Ectodermal cell (in vitro differentiated cells): ENCODE data around the gene COPG1.
A peak's percentile ranks its signal among the peaks of the same experiment; 100 is the strongest.

Experiments used
- H3K27ac ChIP-seq: 2 replicates; pipeline ENCODE4 v1.7.0; 2013; ENCODE audit warnings: mild to moderate bottlenecking, low read depth, low read length; ENCODE audit not compliant: insufficient read depth, poor library complexity, severe bottlenecking
- H3K27me3 ChIP-seq: 2 replicates; pipeline ENCODE4 v1.7.0; 2013; ENCODE audit warnings: mild to moderate bottlenecking, low read length; ENCODE audit not compliant: insufficient read depth, control insufficient read depth, poor library complexity, severe bottlenecking
- H3K36me3 ChIP-seq: one replicate; pipeline ENCODE4 v1.7.0; 2013; ENCODE audit warnings: low read length; ENCODE audit not compliant: control insufficient read depth, insufficient read depth
- H3K4me1 ChIP-seq: one replicate; pipeline ENCODE4 v1.7.0; 2013; ENCODE audit warnings: low read length; ENCODE audit not compliant: control insufficient read depth, insufficient read depth
- H3K4me3 ChIP-seq: 2 replicates; pipeline ENCODE4 v1.7.0; 2013; ENCODE audit warnings: low read depth, low read length, control low read depth; ENCODE audit not compliant: insufficient read depth
- H3K9me3 ChIP-seq: 2 replicates; pipeline ENCODE4 v1.7.0; 2013; ENCODE audit warnings: mild to moderate bottlenecking, low read length, moderate library complexity; ENCODE audit not compliant: control insufficient read depth
- WGBS, 2 experiments: methylation state at CpG; one replicate each; pipeline ENCODE4 v1.1.7; 2013; ENCODE audit warnings: missing lambda C conversion rate in 2 of 2; 5-methylcytosine and 5-hydroxymethylcytosine counted together

COPG1 gene

DNA sequence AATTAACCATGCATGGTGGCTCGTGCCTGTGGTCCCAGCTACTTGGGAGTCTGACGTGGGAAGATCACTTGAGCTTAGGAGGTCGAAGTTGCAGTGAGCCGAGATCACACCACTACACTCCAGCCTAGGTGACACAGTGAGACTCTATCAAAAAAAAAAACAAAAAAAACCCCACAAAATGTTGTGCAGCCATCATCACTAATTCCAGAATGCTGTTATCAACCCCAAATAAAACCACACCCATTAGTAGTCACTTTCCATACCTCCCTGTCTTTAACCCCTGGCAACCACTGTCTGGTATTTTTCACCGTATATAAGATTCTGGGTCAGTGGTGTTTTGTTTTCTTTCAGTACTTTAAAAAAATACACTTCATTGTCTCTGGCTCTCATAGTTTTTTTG, 45.9 kb downstream of the COPG1 start:
- H3K36me3 ChIP-seq: peaks cover 33% of the 10 kb centered on the region
- no peak overlapping the region for H3K27ac ChIP-seq
- 94 to 96% methylated on average over 5 of the region's 5 CpGs for WGBS, 2 experiments
- H3K4me3 ChIP-seq: no peak overlapping the region
- H3K9me3 ChIP-seq: no peaks in the 10 kb centered on the region
- no peaks in the 10 kb centered on the region for H3K27me3 ChIP-seq
- no peaks in the 10 kb centered on the region for H3K4me1 ChIP-seq

DNA sequence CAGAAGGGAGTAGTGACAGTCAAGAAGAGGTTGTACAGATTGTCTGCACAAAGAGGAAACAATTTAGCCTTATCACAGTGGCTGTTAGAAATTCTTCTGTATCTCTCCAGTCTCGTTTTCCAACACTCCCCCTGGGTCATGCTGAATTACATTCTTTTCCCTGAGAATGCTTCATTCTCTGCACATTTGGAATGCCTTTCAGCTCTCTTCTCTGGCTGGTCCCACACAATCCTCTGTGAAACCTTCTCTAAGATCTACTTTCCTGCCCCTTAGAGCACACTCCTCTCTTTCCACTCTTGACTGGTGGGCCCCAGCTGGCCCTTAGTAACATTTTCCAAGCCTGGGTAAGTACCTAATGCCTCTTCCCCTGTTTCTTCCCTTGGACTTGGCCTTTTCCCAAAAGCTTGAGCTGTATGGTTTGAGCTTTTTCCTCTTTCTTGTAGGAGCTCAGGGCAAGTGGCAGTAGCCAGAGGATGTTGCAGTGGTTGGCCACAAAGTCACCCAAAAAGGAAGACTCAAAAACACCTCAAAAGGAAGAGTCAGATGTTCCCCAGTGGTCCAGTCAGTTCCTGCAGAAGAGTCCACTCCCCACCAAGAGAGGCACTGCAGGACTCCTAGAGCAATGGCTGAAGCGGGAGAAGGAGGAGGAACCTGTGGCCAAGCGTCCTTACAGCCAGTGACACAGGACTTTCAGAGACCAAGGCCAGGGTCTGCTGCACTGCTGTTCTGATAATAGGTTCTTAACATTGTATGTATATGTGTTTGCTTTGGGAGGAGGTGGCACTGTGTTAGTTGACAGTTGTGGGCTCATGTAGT, 54.9 kb downstream of the COPG1 start:
- H3K9me3 ChIP-seq: no peaks in the 10 kb centered on the region
- H3K4me1 ChIP-seq: peaks cover 3% of the 10 kb centered on the region
- H3K27me3 ChIP-seq: no peaks in the 10 kb centered on the region
- 91 to 94% methylated on average over 3 of the region's 3 CpGs for WGBS, 2 experiments
- H3K4me3 ChIP-seq: no peak overlapping the region
- no peak overlapping the region for H3K27ac ChIP-seq
- peaks cover 8% of the 10 kb centered on the region for H3K36me3 ChIP-seq

DNA sequence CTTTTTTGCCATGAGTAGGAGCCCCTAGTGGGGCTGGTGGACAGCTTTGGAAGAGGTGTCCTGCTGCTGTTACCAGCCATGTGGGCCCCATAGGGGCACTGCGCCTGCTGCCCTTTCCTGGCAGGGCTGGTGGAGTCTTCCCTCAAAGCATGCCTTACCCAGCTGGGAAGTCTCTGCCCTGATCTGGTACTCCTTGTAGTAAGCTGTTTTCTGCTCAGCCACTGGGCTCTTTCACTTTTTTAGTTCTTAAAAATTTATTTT, 55.5 kb downstream of the COPG1 start:
- peaks cover 8% of the 10 kb centered on the region for H3K36me3 ChIP-seq
- H3K4me3 ChIP-seq: no peak overlapping the region
- 87 to 96% methylated on average over 1 of the region's 1 CpG for WGBS, 2 experiments
- H3K4me1 ChIP-seq: peaks cover 3% of the 10 kb centered on the region
- H3K27me3 ChIP-seq: no peaks in the 10 kb centered on the region
- no peak overlapping the region for H3K27ac ChIP-seq
- no peaks in the 10 kb centered on the region for H3K9me3 ChIP-seq

DNA sequence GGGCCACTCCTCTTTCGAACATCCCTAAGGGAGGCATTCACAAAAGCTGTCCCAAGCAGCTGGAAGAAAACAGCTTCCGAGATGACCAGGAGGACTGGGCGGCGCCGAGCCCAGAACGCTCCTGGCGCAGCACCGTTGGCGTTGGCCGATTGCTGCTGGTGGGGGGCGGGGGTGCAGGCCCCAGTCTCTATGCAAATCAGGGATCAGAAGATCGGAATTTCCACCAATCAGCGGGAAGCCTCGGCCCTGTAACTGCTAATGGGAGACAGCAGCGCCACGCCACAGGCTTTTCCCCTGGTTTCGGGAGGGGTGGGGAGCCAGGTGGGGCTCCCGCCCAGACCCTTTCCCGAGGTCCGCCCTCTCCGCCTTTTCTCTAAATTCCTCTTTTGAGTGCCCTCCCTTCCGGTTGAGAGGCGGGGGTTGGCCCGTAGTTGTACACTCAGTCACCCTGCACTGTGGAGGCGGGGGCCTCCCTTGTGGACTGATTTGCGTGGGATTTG, 56.2 kb downstream of the COPG1 start:
- Histone ChIP-seq H3K9me3 (no peaks in the 10 kb centered on the region), H3K27ac (peak overlapping the region; percentile 80), H3K27me3 (no peaks in the 10 kb centered on the region), H3K4me1 (peaks cover 3% of the 10 kb centered on the region), H3K36me3 (peaks cover 6% of the 10 kb centered on the region), H3K4me3 (peak overlapping the region; percentile 5)
- WGBS, 2 experiments: 3 to 4% methylated on average over 24 to 25 of the region's 26 CpGs

DNA sequence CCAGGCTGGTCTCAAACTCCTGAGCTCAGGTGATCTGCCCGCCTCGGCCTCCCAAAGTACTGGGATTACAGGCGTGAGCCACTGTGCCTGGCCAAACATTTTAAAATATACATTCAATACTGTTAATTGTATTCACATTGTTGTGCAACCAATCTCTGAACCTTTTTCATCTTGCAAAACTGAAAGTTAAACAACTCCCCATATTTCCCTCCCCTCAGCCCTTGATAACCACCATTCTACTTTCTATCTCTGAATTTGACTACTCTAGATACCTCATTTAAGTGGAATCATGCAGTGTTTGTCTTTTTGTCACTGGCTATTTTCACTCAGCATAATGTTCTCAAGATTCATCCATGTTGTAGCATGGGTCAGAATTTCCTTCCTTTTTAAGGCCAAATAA, 59.2 kb downstream of the COPG1 start:
- no peaks in the 10 kb centered on the region for H3K27me3 ChIP-seq
- H3K36me3 ChIP-seq: no peaks in the 10 kb centered on the region
- no peak overlapping the region for H3K4me3 ChIP-seq
- H3K9me3 ChIP-seq: no peaks in the 10 kb centered on the region
- H3K27ac ChIP-seq: no peak overlapping the region
- peaks cover 5% of the 10 kb centered on the region for H3K4me1 ChIP-seq
- WGBS, 2 experiments: 77 to 95% methylated on average over 3 of the region's 3 CpGs

DNA sequence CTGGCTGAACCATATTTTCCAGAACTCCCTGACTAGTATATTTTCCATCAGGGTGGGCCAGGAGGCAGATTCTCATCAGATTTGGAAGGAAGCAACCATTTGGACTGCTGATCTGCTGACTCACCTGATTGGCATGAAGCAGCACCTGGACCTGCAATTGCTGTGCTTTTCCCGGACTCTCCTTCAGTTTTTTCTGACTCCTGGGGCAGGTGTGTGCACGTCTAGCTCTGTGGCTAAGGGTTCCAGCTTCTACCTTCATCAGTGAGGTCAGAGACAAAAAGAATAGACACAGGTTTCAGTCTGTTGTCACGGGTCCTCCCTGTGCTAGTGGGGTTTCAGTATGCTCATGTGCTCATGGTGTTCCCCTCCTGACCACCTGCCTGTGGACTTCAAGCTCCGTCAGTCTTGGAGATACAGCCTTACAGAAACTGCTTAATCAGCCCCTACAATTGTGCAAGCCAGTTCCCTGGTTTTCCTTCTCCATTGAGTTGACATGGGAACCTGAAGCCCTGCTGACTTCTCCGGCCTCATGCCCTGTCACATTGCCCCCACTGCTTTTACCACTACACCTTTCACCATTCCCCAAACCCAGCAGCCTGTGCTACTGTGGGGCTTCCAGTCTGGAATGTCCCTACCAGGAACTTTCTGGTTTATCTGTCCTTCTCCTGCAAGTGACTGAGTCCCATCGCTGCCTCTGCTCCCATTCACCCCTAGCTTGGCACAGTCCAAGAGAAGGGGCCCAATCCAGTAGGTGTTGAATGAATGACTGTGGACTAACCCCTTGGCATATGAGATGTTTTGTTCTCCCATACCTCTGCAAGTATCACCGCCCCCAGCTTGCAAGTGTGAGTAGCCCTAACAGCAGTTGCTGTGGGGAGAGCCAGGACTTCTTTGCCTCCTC, 61.0 kb downstream of the COPG1 start:
- WGBS, 2 experiments: 87 to 90% methylated on average over 7 of the region's 7 CpGs
- Histone ChIP-seq H3K36me3 (no peaks in the 10 kb centered on the region), H3K4me1 (peaks cover 10% of the 10 kb centered on the region), H3K9me3 (no peaks in the 10 kb centered on the region), H3K27me3 (no peaks in the 10 kb centered on the region), H3K4me3 (no peak overlapping the region), H3K27ac (no peak overlapping the region)

DNA sequence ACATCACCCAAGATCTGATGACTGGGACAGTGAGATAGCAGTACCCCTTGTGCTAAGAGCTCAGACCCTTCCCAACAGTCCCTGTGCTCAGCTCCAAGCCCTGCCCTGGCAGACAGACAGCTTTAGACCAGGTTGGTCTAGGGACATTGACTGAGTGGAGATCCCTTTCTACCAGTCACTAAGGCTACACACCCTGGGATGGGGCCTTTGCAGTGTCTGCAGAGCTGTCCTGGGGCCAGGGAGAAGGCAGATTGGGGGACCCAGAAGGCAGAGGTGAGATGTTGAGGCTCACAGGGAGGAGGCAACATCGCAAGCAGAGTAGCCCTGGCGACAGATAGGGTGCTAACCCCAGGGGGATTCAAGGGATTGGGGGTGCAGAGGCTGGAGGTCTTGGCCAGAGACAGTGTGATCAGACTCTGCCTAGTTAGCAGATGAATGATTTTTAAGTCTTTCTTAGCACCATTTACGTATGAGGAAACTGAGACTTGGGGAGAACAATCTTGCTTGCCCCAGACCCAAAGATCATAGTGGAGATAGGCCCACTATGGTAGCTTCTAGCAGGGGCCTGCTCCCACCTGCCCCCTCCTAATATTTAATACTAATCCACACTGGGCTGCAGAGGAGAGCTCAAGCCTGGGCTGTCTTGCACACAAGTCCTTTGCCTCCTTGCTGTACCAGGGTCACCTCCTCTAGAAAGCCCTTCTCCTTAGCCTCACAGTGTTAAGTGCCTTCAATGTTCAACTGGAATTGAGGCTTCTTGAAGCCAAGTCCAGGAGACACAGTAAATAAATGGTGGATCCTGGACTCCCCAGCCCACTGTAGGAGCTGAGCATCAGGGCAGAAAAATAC, 61.9 kb downstream of the COPG1 start:
- no peaks in the 10 kb centered on the region for H3K9me3 ChIP-seq
- no peak overlapping the region for H3K27ac ChIP-seq
- no peak overlapping the region for H3K4me3 ChIP-seq
- 93% methylated on average over 3 of the region's 3 CpGs for WGBS, 2 experiments
- peaks cover 9% of the 10 kb centered on the region for H3K4me1 ChIP-seq
- H3K36me3 ChIP-seq: no peaks in the 10 kb centered on the region
- no peaks in the 10 kb centered on the region for H3K27me3 ChIP-seq

DNA sequence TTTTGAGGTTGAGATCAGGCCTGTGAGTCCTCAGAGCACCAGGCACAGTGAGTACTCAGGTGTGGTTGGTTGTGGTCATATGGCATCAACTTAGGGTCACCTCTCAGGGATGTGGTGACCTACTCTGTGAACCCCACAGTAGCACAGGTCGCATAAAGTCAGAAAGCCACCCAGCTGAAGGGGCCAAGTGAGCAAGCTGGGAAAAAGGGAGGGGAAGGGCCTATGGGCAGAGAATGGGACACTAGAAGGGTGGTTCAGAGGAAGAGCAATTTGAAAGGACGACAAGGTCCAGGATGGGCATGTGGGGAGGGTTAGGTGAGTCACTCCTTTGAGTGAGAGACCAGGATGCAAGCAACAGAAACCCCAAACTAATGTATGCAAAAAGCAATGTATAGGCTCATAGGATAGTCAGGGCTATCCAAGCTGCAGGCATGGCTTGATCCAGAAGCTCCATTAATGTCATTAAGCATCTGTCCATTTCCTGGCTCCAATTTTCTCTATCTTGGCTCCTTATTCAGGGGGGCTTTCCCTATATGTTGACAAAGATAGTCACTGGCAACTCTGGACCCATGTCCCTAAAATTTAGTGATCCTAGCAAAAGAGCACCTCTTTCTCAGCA, 62.7 kb downstream of the COPG1 start:
- WGBS, 2 experiments: 85 to 88% methylated on average over 2 of the region's 2 CpGs
- Histone ChIP-seq H3K27me3 (no peaks in the 10 kb centered on the region), H3K36me3 (no peaks in the 10 kb centered on the region), H3K9me3 (no peaks in the 10 kb centered on the region), H3K4me1 (peaks cover 12% of the 10 kb centered on the region), H3K4me3 (no peak overlapping the region), H3K27ac (no peak overlapping the region)

DNA sequence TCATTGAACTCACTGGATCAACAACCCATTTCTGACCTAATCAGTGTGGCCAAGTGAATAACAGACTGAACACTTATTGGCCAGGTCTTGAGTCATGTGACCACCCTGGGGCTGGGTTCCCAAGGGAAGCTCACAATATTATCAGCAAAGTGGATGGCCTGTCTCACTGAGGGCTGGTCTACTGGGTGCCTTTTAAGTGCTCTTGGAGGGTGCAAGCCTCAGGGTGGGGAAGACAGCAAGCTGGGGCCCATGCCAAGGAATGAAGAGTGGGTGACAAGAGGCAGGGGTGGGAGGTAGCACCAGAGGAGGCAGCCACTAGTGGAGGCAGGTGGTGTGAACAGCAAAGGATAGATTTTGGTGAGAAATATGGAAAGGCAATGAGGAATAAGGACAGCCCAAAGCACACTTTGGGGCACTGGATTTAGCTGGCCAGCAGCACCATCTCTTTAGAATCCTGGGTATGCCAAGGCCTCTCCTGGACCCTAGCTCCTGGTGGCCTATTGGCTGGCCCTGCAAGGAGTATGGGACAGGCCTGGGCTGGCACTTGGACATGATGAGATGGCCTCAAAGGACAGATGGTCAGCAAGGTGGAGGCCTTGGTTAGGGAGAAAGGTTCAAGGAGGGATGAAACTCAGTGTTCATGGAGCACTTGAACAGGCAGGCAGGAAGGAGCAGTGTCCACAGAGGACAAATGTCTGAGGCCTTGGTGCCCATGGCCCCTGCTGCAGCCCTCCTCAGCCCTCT, 63.4 kb downstream of the COPG1 start:
- Histone ChIP-seq H3K27me3 (no peaks in the 10 kb centered on the region), H3K9me3 (no peaks in the 10 kb centered on the region), H3K4me1 (peaks cover 13% of the 10 kb centered on the region), H3K27ac (no peak overlapping the region), H3K4me3 (no peak overlapping the region), H3K36me3 (no peaks in the 10 kb centered on the region)
